ENCODE data around the gene ANO3. TPM values are rescaled to one million over a fixed set of nuclear protein-coding genes. Genes with fewer than 3 reads are reported as not detected.

Gene ANO3
- total and polyA plus RNA-seq, 2 of the 8 experiments (the other 6 are each of a cell fraction or from before 2014, with no cell fraction given) = not detected

DNA sequence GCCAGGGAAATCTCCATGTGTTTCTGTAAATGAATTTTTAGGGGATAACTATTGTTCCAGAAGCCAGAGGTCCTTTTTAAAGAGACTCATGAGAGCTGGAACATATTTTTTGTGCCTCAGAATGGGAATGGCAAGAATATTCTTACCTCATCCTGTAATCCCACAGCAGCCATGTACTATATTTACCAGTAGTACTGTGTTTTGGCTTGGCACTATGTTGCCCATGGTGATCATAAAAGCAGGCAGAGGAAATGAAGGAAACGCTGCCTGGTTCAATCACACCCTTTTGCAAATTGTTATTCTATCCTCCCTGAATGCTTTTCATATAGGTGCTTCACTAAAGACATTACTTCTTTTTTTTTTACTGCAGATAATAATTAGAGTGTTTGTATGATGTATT is 81.0 kb downstream of the ANO3 start:
- ChIA-PET CTCF (ENCODE audit: partially characterized antibody) (no interaction called here), POLR2A (ENCODE audit: partially characterized antibody) (no interaction called here)
- Histone ChIP-seq H3K36me3 (ENCODE audit: control insufficient read depth in 2 of 4, insufficient read depth in 4 of 4, low read length in 3 of 4) (no peaks in the 10 kb centered on the region), H3K27me3 (replicated peaks in 1 of 4; ENCODE audit: control insufficient read depth in 3 of 4, extremely low read depth in 1 of 4, insufficient read depth in 3 of 4, low read length in 3 of 4) (no peaks in the 10 kb centered on the region), H3K4me3 (ENCODE audit: extremely low read depth in 1 of 4, insufficient read depth in 2 of 4, low read depth in 3 of 4, low read length in 4 of 4) (no peak overlapping the region), H3K4me2 (ENCODE audit: insufficient read depth in 1 of 2, low read depth in 2 of 2, low read length in 2 of 2) (no peak overlapping the region), H4K8ac (ENCODE audit: extremely low read depth, insufficient read depth, low read length) (no peak overlapping the region), H3K79me1 (ENCODE audit: low read depth, low read length) (no peaks in the 10 kb centered on the region), H2BK12ac (ENCODE audit: low read depth, low read length) (no peak overlapping the region), H3K18ac (ENCODE audit: extremely low read depth, low read length) (no peak overlapping the region), H3K4ac (replicated peaks; ENCODE audit: insufficient read length, low read depth, low read length) (no peak overlapping the region), H3K23me2 (ENCODE audit: low read depth, low read length) (peaks cover 2% of the 10 kb centered on the region; the same call in 1 of the 2 replicates), H3K14ac (ENCODE audit: insufficient read length) (no peak overlapping the region), H4K5ac (ENCODE audit: insufficient read length, low read depth, low read length) (no peak overlapping the region), H3K27ac (ENCODE audit: low read depth, low read length) (no peak overlapping the region), H3K9ac (replicated peaks in 1 of 4; ENCODE audit: extremely low read depth in 1 of 4, low read depth in 3 of 4, low read length in 3 of 4) (no peak overlapping the region), H2AFZ (ENCODE audit: low read length) (no peak overlapping the region), H2AK5ac (ENCODE audit: low read depth, low read length) (no peak overlapping the region), H2BK20ac (ENCODE audit: low read length) (no peak overlapping the region), H3K4me1 (replicated peaks in 1 of 4; ENCODE audit: control insufficient read depth in 3 of 4, insufficient read depth in 4 of 4, low read length in 3 of 4) (no peaks in the 10 kb centered on the region), H2BK15ac (ENCODE audit: low read length) (no peak overlapping the region), H3K23ac (ENCODE audit: insufficient read length) (no peak overlapping the region), H3K9me3 (ENCODE audit: insufficient read depth in 2 of 2, low read depth in 1 of 2, low read length in 1 of 2) (no peaks in the 10 kb centered on the region), H3K56ac (replicated peaks; ENCODE audit: insufficient read length, low read depth, low read length) (no peak overlapping the region), H3K79me2 (ENCODE audit: control insufficient read depth in 1 of 2, insufficient read depth in 2 of 2, low read length in 2 of 2) (no peaks in the 10 kb centered on the region), H4K20me1 (replicated peaks in 1 of 2; ENCODE audit: control insufficient read depth in 1 of 2, insufficient read depth in 2 of 2, low read length in 2 of 2) (no peaks in the 10 kb centered on the region), H2BK120ac (replicated peaks; ENCODE audit: low read depth, low read length) (no peak overlapping the region), H4K91ac (replicated peaks; ENCODE audit: insufficient read length, low read length) (no peak overlapping the region), H2BK5ac (ENCODE audit: low read depth, low read length) (no peak overlapping the region)
- FAIRE-seq (no peak), DNase-seq (ENCODE audit: low read depth in 1 of 2, low spot score in 2 of 2) (no peak)
- no peak for TF ChIP-seq PHF8 (conservative IDR thresholded peaks at IDR 0.05; ENCODE audit: low read depth, low read length)
- WGBS, 2 experiments (ENCODE audit: extremely low coverage in 1 of 2, insufficient coverage in 1 of 2, insufficient read length in 1 of 2, insufficient replicate concordance in 2 of 2, low coverage in 1 of 2, low lambda C conversion rate in 2 of 2, missing lambda C conversion rate in 1 of 2) = 80% methylated on average over 1 of the region's 1 CpG; no CpG with 5 or more reads in 1 of the 2 experiments
